ENCODE data around the gene TRPV6.

TRPV6 gene

GRCh38 chr7:142882338-142882678 lies 3.2 kb downstream of the TRPV6 start:
- no peak for DNase-seq

GRCh38 chr7:142881586-142882337 lies 3.8 kb downstream of the TRPV6 start:
- no peak for DNase-seq

GRCh38 chr7:142880876-142881505 lies 4.6 kb downstream of the TRPV6 start:
- DNase-seq, result peak; percentile 32

- no peak for DNase-seq
Observed at GRCh38 chr7:142879060-142879459, 6.5 kb downstream of the TRPV6 start.

GRCh38 chr7:142878315-142878714 lies 7.2 kb downstream of the TRPV6 start:
- no peak for DNase-seq

- DNase-seq, result no peak
Observed at GRCh38 chr7:142876991-142877910, 8.3 kb downstream of the TRPV6 start.

GRCh38 chr7:142876236-142876960 lies 9.1 kb downstream of the TRPV6 start:
- no peak for DNase-seq

- no peak for DNase-seq
Observed at GRCh38 chr7:142875456-142875855, 10.1 kb downstream of the TRPV6 start.

GRCh38 chr7:142874837-142875236 lies 10.7 kb downstream of the TRPV6 start:
- no peak for DNase-seq

GRCh38 chr7:142874409-142874808 lies 11.1 kb downstream of the TRPV6 start:
- no peak for DNase-seq

- DNase-seq, result no peak
Observed at GRCh38 chr7:142873871-142874270, 11.7 kb downstream of the TRPV6 start.

- DNase-seq, result peak; percentile 34
Observed at GRCh38 chr7:142873281-142873784, 12.2 kb downstream of the TRPV6 start.

- DNase-seq, result no peak
Observed at GRCh38 chr7:142872106-142872675, 13.4 kb downstream of the TRPV6 start.

- DNase-seq, result no peak
Observed at GRCh38 chr7:142871260-142872105, 14.1 kb downstream of the TRPV6 start.

- no peak for DNase-seq
Observed at GRCh38 chr7:142870566-142871259, 14.8 kb downstream of the TRPV6 start.

GRCh38 chr7:142870147-142870559 lies 15.4 kb downstream of the TRPV6 start:
- DNase-seq, result no peak

GRCh38 chr7:142869434-142869833 lies 16.1 kb downstream of the TRPV6 start:
- DNase-seq, result no peak

GRCh38 chr7:142868986-142869415 lies 16.5 kb downstream of the TRPV6 start:
- DNase-seq, result no peak

- DNase-seq, result no peak
Observed at GRCh38 chr7:142868188-142868985, 17.2 kb downstream of the TRPV6 start.
